Measurements from ENCODE around the gene GHSR.

The GHSR gene

DNA sequence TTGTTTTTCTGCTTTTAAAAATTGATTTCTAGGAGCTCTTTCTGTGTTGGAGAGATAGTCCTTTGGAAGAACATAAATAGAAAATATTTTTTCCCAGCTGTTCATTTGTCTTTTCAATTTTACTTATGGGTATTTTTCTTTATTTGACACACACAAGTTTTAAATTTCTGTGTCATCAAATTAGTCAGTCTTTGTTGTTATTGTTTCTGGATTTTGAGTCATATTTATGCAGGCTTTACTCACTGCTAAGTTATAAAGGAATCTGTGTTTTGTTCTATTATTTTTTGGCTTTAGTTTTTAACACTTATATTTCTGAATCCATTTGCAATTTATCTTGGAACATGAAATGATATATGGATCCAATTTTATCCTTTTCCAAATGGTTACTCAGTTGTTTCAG is 5.9 kb upstream of the GHSR start:
- Histone ChIP-seq H3K9me3 (no peaks in the 10 kb centered on the region), H3K4me3 (no peak overlapping the region), H3K36me3 (replicated peaks) (no peaks in the 10 kb centered on the region), H3K4me1 (no peaks in the 10 kb centered on the region), H3K27me3 (ENCODE audit: low read depth) (peaks cover 2% of the 10 kb centered on the region; the same call in 1 of the 2 replicates)
- DNase-seq (ENCODE audit: low spot score in 2 of 2), result no peak
- in situ Hi-C loops (cut with MboI; ENCODE audit: low sequenced_read_pairs), result no loop called here

DNA sequence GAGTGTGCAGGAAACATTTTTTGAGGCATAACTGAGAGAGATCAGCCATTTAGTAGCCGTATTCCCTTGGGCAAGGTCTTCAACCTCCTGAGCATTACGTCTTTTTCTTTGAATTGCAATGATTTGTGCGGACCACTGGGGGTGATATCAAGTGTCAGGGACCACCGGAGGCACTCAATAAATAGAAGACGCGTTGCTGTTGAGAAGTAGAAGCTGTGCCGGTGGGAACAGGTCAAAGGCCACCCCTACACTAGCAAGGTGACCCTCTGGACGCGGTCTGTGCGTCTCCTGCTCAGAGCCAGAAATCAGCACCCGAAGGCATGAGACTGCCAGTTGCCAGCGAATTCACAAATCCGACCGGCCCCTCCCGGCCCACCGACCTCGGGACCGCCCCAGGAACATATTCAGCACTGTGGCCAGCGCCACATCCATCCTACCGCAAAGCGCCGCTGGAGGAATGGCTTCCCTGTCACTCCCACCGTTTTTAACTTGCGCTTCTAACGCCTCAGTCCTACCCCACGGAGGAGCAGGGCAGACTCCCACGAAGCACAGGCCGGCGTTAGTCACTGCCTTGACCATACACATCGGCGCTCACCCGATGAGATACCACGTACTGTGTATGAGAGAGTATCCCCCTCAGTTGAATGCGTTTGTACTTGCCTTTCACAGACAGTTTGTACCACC is 1.4 kb upstream of the GHSR start:
- DNase-seq (ENCODE audit: low spot score in 2 of 2), result no peak
- Histone ChIP-seq H3K9me3 (no peaks in the 10 kb centered on the region), H3K27me3 (ENCODE audit: low read depth) (0 out of 2 replicates have a peak, but pooled peaks cover 4% of the 10 kb centered on the region), H3K36me3 (replicated peaks) (no peaks in the 10 kb centered on the region), H3K4me3 (no peak overlapping the region), H3K4me1 (no peaks in the 10 kb centered on the region)
- in situ Hi-C loops (cut with MboI; ENCODE audit: low sequenced_read_pairs), result no loop called here

DNA sequence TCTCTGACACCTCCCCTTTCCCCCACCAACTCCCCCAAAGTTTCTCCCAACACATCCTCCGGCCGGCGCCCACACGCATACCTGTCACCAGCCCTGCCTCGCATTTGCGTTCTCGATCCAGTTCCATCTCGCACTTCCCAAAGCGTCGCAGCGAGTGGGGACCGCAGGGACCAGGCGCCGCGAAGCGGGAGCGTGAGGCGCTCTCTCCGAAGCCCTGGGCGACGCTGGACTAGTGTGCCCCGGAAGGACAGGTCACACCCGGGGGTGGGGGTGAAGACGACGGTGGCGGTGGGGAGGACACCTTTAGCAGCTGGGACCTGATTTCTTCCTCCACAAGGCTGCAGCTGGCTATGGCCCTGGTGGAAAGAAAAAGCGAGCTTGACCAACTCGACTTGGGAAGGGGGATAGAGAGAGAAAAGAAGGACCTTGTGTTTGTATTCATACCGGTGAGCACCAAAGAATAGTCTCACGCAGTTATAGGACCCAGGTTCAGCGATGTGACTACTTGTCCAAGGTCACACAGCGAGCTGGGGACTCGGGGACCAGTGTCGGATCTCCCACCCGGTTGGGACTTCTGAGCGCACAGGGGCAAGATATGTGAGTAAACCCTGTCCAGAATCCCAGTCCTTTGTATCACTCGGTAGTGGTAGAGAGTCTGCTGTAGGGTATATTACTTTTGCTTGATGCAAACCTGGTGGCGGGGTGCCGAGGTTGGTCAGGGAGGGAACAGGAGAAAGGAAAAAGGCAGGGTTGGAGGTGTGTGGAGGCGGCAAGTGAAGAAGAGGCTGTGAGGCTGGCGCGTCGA is 607 bp upstream of the GHSR start:
- no peaks in the 10 kb centered on the region for H3K4me1 ChIP-seq
- no peak overlapping the region for H3K4me3 ChIP-seq
- no peak for DNase-seq (ENCODE audit: low spot score in 2 of 2)
- in situ Hi-C loops (cut with MboI; ENCODE audit: low sequenced_read_pairs), result no loop called here
- H3K27me3 ChIP-seq (ENCODE audit: low read depth), result 0 out of 2 replicates have a peak, but pooled peaks cover 4% of the 10 kb centered on the region
- no peaks in the 10 kb centered on the region for H3K9me3 ChIP-seq
- H3K36me3 ChIP-seq (replicated peaks), result no peaks in the 10 kb centered on the region

DNA sequence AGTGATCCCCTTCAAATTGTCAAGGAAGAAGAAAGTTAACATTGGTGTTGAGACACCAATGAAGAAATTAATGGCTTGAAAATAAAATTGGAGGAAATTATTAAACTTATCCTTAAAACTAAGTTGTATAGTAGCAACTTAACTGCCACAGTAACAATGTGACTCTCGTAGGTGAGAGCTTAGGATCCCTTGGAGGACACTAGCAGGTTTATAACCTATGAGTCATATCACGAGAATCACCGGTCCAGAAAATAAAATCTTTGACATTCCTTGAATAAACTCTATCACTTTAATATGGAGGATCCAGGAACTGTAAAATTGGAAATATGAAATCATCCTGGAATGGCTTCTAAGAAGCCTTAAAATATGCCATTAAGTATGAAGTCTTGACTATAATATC is 2.1 kb downstream of the GHSR start:
- no peak for DNase-seq (ENCODE audit: low spot score in 2 of 2)
- in situ Hi-C loops (cut with MboI; ENCODE audit: low sequenced_read_pairs), result no loop called here
- Histone ChIP-seq H3K27me3 (ENCODE audit: low read depth) (peaks cover 4% of the 10 kb centered on the region; the same call in 1 of the 2 replicates), H3K4me3 (no peak overlapping the region), H3K4me1 (no peaks in the 10 kb centered on the region), H3K36me3 (replicated peaks) (no peaks in the 10 kb centered on the region), H3K9me3 (no peaks in the 10 kb centered on the region)

DNA sequence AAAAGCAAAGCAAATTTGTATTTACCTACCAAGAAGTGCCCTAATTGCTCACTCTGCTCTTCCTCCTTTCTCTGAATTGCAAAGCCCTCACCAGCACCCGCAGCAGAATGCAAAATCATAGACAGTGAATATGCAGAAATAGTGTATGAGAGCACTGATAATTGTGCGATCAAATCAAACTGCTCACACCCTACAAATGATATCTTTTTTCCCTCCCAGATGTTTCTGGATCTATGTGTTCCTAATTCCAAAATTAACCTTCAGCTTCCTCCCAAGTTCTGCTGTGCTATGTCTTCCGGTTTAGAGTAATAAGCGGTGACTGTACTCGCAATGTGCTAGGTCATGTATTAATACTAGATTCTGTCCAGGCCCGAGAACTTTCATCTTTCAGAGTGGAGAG is 3.4 kb downstream of the GHSR start:
- no peak for DNase-seq (ENCODE audit: low spot score in 2 of 2)
- in situ Hi-C loops (cut with MboI; ENCODE audit: low sequenced_read_pairs), result no loop called here
- Histone ChIP-seq H3K36me3 (replicated peaks) (no peaks in the 10 kb centered on the region), H3K27me3 (ENCODE audit: low read depth) (peaks cover 4% of the 10 kb centered on the region; the same call in 1 of the 2 replicates), H3K4me1 (no peaks in the 10 kb centered on the region), H3K9me3 (no peaks in the 10 kb centered on the region), H3K4me3 (no peak overlapping the region)

DNA sequence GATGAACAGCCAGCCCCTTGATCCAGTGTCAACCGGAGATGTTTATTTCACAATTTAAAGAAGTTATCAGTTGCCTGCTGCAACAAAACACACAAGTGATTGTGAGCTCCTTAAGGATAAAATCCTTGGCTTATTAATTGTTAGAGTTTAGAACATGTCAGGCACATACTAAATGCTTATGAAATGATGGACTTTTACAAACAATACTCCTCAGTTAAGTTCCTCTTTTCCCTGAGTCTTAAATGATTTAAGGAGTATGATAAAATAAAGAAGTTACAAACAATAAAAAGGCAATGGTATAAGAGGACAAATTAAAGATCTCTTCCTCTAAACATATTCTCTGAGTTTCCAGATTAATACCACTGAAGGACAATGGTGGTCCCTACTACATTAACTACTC is 5.7 kb downstream of the GHSR start:
- H3K4me3 ChIP-seq, result no peak overlapping the region

DNA sequence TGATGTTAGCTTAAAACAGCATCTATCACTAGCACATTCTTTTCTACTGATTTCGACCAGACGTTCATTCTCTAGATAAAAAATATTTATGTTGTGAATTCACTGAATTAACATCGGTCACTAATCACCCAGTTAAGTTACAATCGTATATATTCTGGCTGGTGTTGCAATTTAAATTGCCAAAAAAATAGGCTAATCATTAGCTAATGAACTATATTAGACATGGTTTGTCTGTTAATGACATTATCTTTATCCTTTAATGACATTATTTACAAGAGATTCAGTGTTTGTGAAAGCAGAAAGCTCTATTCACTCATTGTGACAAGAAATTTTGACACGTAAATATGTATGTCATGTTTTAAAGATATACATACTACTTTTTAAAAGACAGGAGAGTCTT is 6.7 kb downstream of the GHSR start:
- H3K27me3 ChIP-seq (ENCODE audit: low read depth), result peaks cover 4% of the 10 kb centered on the region; the same call in 1 of the 2 replicates

More for the DNA sequence above, 5.7 kb downstream of the GHSR start:
- in situ Hi-C loops (cut with MboI; ENCODE audit: low sequenced_read_pairs), result no loop called here
- no peaks in the 10 kb centered on the region for H3K9me3 ChIP-seq
- H3K36me3 ChIP-seq (replicated peaks), result no peaks in the 10 kb centered on the region
- no peaks in the 10 kb centered on the region for H3K4me1 ChIP-seq
- H3K27me3 ChIP-seq (ENCODE audit: low read depth), result peaks cover 4% of the 10 kb centered on the region; the same call in 1 of the 2 replicates
- DNase-seq (ENCODE audit: low spot score in 2 of 2), result no peak

DNA sequence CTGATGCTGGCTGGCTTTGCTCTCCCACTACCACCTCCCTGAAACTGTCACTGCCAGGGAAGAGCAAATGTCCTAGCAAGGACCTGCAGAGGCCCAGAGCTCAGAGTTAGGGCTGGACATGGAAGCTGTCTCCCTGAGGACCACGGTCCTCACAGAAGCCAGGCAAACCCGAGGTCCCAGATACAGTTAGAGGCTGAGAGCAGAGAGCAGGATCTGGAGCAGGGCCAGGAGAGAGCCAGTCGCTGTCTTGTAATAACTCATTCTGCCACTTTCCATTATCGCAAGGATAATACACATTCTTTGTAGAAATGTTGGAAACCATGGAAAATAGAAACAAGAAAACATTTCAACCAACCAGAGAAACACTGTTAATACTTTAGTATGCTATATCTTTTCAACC is 10.1 kb downstream of the GHSR start:
- Histone ChIP-seq H3K4me3 (no peak overlapping the region), H3K9me3 (no peaks in the 10 kb centered on the region), H3K36me3 (replicated peaks) (no peaks in the 10 kb centered on the region), H3K27me3 (ENCODE audit: low read depth) (no peaks in the 10 kb centered on the region; the same call in 1 of the 2 replicates), H3K4me1 (no peaks in the 10 kb centered on the region)
- DNase-seq (ENCODE audit: low spot score in 2 of 2), result no peak
- in situ Hi-C loops (cut with MboI; ENCODE audit: low sequenced_read_pairs), result no loop called here

More for the DNA sequence above, 6.7 kb downstream of the GHSR start:
- no peak for DNase-seq (ENCODE audit: low spot score in 2 of 2)
- Histone ChIP-seq H3K36me3 (replicated peaks) (no peaks in the 10 kb centered on the region), H3K9me3 (no peaks in the 10 kb centered on the region), H3K4me3 (no peak overlapping the region), H3K4me1 (no peaks in the 10 kb centered on the region)
- in situ Hi-C loops (cut with MboI; ENCODE audit: low sequenced_read_pairs), result no loop called here

DNA sequence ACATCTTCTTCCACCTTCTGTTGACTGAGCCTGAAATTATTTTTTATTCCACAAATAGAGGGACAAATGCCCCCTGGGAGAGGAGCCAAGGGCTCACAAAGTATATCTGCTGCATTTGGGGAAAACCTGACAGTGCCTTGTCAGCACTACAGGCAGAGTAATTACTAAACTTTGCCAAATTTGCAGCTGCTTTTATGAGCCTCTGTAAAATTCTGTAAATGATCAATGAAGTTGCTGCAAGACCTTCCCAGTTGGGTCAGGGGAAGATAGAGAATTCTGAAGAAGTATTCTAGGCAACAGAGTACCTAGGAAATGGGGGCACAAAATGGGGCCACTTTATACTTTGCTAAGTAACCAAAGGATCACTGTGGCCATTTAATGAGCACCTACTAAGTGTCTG is 10.5 kb downstream of the GHSR start:
- Histone ChIP-seq H3K36me3 (replicated peaks) (no peaks in the 10 kb centered on the region), H3K9me3 (no peaks in the 10 kb centered on the region), H3K27me3 (ENCODE audit: low read depth) (no peaks in the 10 kb centered on the region; the same call in 1 of the 2 replicates), H3K4me1 (no peaks in the 10 kb centered on the region), H3K4me3 (no peak overlapping the region)
- no peak for DNase-seq (ENCODE audit: low spot score in 2 of 2)
- in situ Hi-C loops (cut with MboI; ENCODE audit: low sequenced_read_pairs), result no loop called here

DNA sequence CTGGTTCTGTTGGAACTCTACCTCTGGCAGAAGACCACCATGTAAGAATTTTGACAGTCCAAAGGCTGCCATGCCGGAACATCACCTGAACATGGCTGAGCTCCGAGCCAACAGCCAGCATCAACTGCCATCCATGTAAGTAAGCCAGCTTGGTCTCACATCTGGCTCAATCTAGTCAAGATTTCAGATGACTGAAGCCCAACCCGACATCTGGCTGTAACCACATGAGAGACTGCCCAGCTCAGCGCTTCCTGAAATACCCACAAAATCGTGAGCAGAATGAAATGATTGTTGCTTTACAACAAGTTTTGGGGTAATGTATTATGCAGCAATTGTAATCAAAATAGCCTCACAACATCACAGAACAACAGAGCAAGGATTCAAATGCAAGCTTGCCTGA is 32.9 kb downstream of the GHSR start:
- H3K27me3 ChIP-seq (ENCODE audit: low read depth), result peaks cover 4% of the 10 kb centered on the region; the same call in 1 of the 2 replicates
- in situ Hi-C loops (cut with MboI; ENCODE audit: low sequenced_read_pairs), result no loop called here
- no peak for DNase-seq (ENCODE audit: low spot score in 2 of 2)
- no peaks in the 10 kb centered on the region; the same call in 1 of the 2 replicates for H3K9me3 ChIP-seq
- H3K4me3 ChIP-seq, result no peak overlapping the region
- H3K4me1 ChIP-seq, result no peaks in the 10 kb centered on the region
- H3K36me3 ChIP-seq (replicated peaks), result no peaks in the 10 kb centered on the region

DNA sequence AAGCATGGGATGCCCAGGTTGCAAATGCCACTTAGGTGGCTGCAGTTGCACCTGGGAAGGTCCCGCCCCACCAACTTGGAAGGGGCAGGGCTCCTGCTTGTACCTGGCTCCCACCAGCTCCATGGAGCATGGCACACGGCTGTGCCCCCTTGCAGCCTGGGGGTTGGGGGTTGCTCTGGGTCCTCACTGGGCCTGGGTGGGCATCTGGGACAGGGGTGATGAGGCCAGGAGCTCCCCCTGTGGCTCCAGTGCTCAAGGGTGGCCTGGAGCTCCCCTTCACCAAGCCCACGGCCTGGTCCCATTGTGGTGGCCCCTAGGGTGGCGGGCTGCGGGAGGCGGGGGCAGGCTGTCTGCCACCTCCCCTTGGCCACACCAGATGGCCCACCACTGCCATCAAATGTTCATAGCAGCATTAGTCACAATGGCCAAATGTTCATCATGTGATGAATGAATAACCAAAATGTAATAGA is 36.7 kb downstream of the GHSR start:
- in situ Hi-C loops (cut with MboI; ENCODE audit: low sequenced_read_pairs), result no loop called here
- Histone ChIP-seq H3K27me3 (ENCODE audit: low read depth) (peaks cover 4% of the 10 kb centered on the region; the same call in 1 of the 2 replicates), H3K4me1 (no peaks in the 10 kb centered on the region), H3K36me3 (replicated peaks) (no peaks in the 10 kb centered on the region), H3K9me3 (no peaks in the 10 kb centered on the region), H3K4me3 (no peak overlapping the region)
- no peak for DNase-seq (ENCODE audit: low spot score in 2 of 2)

DNA sequence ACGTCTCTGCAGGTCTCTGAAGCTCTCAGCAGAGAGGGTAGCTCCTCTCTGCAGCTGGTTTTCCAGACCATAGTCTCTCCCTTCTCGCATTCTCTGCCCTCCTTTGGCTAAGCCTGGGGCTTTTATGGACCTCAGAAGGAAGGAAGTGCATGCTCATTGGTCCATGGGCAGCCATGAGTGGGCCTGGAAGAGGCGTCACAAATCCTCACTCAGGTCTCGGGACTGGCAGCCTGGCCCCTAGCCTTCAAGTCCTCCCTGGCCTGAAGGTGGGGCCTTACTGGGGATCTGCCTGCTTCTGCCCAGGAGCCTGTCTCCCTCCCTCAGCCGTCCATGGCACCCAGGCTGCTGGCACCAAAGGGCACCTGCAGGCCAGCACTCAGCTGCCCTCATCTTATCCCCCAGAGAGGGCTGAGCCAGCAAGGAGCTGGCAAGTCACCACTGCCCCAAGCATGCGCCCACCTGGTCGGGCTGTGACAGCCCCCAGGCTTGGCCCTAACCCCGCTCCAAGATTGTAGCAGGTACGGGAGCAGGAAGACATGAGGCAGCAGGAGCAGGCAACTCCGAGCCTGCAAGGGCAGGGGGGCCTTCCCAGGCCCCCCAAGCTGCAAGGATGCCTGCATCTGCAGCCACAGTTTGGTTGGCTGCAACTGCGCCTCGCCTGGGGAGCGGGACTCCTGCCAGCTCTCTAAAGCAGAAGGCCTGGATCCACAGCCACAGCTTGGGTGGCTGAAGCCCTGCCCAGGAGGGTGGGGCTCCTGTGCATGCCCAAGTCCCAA is 37.4 kb downstream of the GHSR start:
- H3K9me3 ChIP-seq, result no peaks in the 10 kb centered on the region
- in situ Hi-C loops (cut with MboI; ENCODE audit: low sequenced_read_pairs), result no loop called here
- no peak overlapping the region for H3K4me3 ChIP-seq
- peaks cover 4% of the 10 kb centered on the region; the same call in 1 of the 2 replicates for H3K27me3 ChIP-seq (ENCODE audit: low read depth)
- no peak for DNase-seq (ENCODE audit: low spot score in 2 of 2)
- no peaks in the 10 kb centered on the region for H3K36me3 ChIP-seq (replicated peaks)
- no peaks in the 10 kb centered on the region for H3K4me1 ChIP-seq

DNA sequence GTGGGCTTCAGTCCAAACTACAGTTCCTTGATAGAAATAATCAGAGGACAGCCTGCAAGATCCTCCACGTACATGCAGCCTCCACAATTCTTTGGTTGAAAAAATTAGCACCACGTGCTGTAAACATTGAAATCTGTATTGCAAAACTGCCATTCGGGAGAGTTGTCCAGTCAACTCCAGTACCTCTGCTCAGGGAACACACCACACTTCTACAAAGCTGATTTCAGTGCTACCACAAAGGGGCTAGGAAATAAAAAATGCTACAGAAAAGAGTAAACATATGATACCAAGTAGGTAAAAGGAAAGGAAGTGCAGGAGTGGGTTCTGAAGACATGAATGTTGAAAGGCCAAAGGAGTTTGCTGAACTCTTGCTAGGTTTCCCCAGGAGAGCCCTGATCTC is 40.4 kb downstream of the GHSR start:
- Histone ChIP-seq H3K4me1 (no peaks in the 10 kb centered on the region), H3K4me3 (no peak overlapping the region), H3K27me3 (ENCODE audit: low read depth) (no peaks in the 10 kb centered on the region), H3K36me3 (replicated peaks) (no peaks in the 10 kb centered on the region), H3K9me3 (no peaks in the 10 kb centered on the region)
- DNase-seq (ENCODE audit: low spot score in 2 of 2), result no peak
- in situ Hi-C loops (cut with MboI; ENCODE audit: low sequenced_read_pairs), result no loop called here
